ENCODE measurements around the gene SLC39A7. TPM values are rescaled to one million over a fixed set of nuclear protein-coding genes. Genes with fewer than 3 reads are reported as not detected.

SLC39A7 gene
- total RNA-seq (2021; ENCODE audit: unreplicated experiment) (130 TPM), Bru-seq, nascent RNA (percentile 97 among the genes with signal in this experiment), BruChase-seq, experiment 1, labeled RNA remaining after a 6-hour chase (percentile 99 among the genes with signal in this experiment), BruChase-seq, experiment 2, labeled RNA remaining after a 2-hour chase (percentile 99 among the genes with signal in this experiment)
- polyA plus RNA-seq (2012) = 124 and 179 TPM in 2 replicates
- long read RNA-seq, transcript SLC39A7-202 (7 exons, 2,409 nt) = major isoform, 12 of 29 reads
- long read RNA-seq, transcript SLC39A7-201 (8 exons, 2,153 nt) = minor isoform, 10 of 29 reads
- long read RNA-seq, partial matches to known transcripts = 4 of 29 reads
- long read RNA-seq, other reads (novel, unspliced or antisense) = 3 of 29 reads

DNA sequence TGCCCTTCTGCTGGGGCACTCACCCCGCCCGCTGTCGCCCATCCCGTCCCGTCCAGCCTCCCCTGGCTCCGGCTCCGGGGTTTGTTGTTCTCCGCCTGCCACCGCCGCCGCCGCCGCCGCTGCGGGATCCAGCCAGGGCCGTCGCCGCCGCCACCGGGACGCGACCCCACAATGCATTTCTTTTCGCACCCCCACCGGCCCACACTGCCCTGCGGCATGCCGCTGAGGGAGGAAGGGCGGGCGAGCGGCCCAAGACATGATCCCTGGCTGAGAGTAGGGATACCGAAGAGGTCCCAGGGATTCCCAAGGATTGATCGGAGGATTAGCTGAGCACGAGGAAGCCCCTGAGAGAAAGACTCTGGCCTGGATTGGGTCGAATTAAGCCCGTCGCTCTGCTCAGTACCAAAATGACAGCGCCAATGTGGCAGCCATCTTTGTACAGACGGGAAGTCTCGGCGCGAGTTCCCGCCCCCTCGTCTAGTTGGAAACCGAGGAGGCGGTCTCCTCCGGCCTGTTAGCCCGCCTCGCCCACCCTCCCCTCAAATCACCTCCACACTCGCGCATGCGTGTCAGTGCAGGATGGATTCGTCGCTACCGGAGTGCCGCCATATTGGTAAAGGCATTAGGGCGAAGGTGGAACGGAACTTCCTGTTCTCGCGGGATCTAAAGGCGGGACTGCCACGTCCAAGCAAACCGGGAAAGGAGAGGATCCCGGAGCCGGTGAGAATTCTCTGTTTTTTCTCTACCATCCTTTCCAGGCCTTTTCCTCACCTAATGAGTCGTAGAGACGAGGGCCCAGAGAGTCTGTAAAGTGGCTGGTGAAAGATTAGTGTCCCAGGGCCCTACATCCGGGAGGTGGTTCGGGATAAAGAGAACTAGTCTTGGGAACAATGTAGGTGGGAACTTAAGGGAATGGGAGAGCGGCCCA, at the start of gene SLC39A7, which contains the start of gene RXRB:
TSS of gene SLC39A7 (plus strand) at position 649 of the 928 bp plus-strand sequence. CDS start 379 bp downstream, outside the sequence.
TSS of gene RXRB (minus strand) at position 447 of the 928 bp plus-strand sequence. CDS start at position 258, 189 bp downstream.
- Histone ChIP-seq H3K79me2 (ENCODE audit: insufficient read depth, low read length) (peaks cover 73% of the 10 kb centered on the region), H3K4me2 (ENCODE audit: low read length) (peak within 1 kb of the TSS; percentile 96), H2AFZ (ENCODE audit: low read depth, low read length, poor library complexity, severe bottlenecking) (peak within 1 kb of the TSS; percentile 35), H3K27me3 (ENCODE audit: insufficient read depth, low read length) (no peaks in the 10 kb centered on the region), H4K20me1 (ENCODE audit: insufficient read depth) (no peaks in the 10 kb centered on the region), H3K4me3 (replicated peaks in 1 of 2; ENCODE audit: low read depth in 1 of 2, low read length in 2 of 2) (peak within 1 kb of the TSS; percentile 63 to 69), H3K36me3 (ENCODE audit: control insufficient read depth in 1 of 2, insufficient read depth in 2 of 2, low read length in 2 of 2) (peaks cover 27 to 43% of the 10 kb centered on the region in 2 experiments; a peak in 3 of 4 replicates), H3K4me1 (ENCODE audit: control insufficient read depth in 1 of 2, insufficient read depth in 2 of 2, low read length in 2 of 2) (peaks cover 35 to 60% of the 10 kb centered on the region in 2 experiments), H3K9me2 (ENCODE audit: insufficient read depth) (no peaks in the 10 kb centered on the region), H3K9ac (ENCODE audit: low read length) (peak within 1 kb of the TSS; percentile 80), H3K9me3 (ENCODE audit: control insufficient read depth in 1 of 2, insufficient read depth in 1 of 2, low read depth in 1 of 2, low read length in 2 of 2) (no peaks in the 10 kb centered on the region), H3K27ac (ENCODE audit: low read depth, low read length) (peak within 1 kb of the TSS; percentile 94)
- peak; percentile 98 for TF ChIP-seq YY1 (IDR thresholded peaks at IDR 0.05; ENCODE audit: extremely low read depth, insufficient replicate concordance, low read depth, low read length)
- TF ChIP-seq JUND (IDR thresholded peaks at IDR 0.05) = no peak
- TF ChIP-seq POLR2AphosphoS5 (IDR thresholded peaks at IDR 0.05; ENCODE audit: low read depth, low read length) = peak; percentile 83
- TF ChIP-seq, protein P1, sequence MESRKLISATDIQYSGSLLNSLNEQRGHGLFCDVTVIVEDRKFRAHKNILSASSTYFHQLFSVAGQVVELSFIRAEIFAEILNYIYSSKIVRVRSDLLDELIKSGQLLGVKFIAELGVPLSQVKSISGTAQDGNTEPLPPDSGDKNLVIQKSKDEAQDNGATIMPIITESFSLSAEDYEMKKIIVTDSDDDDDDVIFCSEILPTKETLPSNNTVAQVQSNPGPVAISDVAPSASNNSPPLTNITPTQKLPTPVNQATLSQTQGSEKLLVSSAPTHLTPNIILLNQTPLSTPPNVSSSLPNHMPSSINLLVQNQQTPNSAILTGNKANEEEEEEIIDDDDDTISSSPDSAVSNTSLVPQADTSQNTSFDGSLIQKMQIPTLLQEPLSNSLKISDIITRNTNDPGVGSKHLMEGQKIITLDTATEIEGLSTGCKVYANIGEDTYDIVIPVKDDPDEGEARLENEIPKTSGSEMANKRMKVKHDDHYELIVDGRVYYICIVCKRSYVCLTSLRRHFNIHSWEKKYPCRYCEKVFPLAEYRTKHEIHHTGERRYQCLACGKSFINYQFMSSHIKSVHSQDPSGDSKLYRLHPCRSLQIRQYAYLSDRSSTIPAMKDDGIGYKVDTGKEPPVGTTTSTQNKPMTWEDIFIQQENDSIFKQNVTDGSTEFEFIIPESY (IDR thresholded peaks at IDR 0.05; ENCODE audit: extremely low read depth, insufficient replicate concordance, low read length) = peak; percentile 95
- TF ChIP-seq ZFX (IDR thresholded peaks at IDR 0.05) = 0 out of 2 replicates have a peak, but pooled peaks have one; percentile 16
- no TSS peak for BruUV-seq (replicated peaks)
- RAD21 ChIA-PET (ENCODE audit: low non-redundant PET in 1 of 2, low total read pairs in 2 of 2, uncharacterized antibody in 2 of 2, unreplicated experiment in 2 of 2) = interaction anchor here in 1 of 2 experiments (0.7 kb wide), 1 partner anchor 39 kb away, joined by 3 read pairs; no protein-coding TSS in a partner anchor
- ATAC-seq (peak; percentile 61), DNase-seq (ENCODE audit: low read depth, low spot score) (peak; percentile 98)
- POLR2A ChIA-PET = interaction anchor here (0.7 to 1.5 kb wide), 4 partner anchors 8 to 71 kb away, joined by 4 to 6 read pairs (median 4); partner anchors contain the start of genes RING1, RPS18 and VPS52
- CTCF ChIA-PET = interaction anchor here (1.0 kb wide), 1 partner anchor 28 kb away, joined by 3 read pairs; no protein-coding TSS in a partner anchor
- intact Hi-C loops (cut with micrococcal nuclease) = loop anchor here (1.0 to 10.0 kb wide), 4 partner anchors 49 to 214 kb away; partner anchors contain the start of genes CUTA, PHF1 and RGL2
